ENCODE measurements around the gene KCND3.

GRCh38 chr1:111729271-111729921 is 260.1 kb downstream of the KCND3 start:
- TF ChIP-seq EZH2 (IDR thresholded peaks at IDR 0.05) (no peak), POLR2AphosphoS5 (IDR thresholded peaks at IDR 0.05; ENCODE audit: borderline replicate concordance, low read depth, low read length) (no peak)

All from SK-N-MC (cell line).